Testis (tissue), 3 donors: ENCODE results near the gene UBE2Z. TPM values are rescaled to one million over a fixed set of nuclear protein-coding genes. Genes with fewer than 3 reads are reported as not detected.

ENCODE experiments used
- DNase-seq: peaks from one replicate; pipeline ENCODE4 v3.0.0-alpha.2; 2019
- H3K27ac ChIP-seq, 2 donors: fragments of 200-600 bp; sonication (generic); one replicate each; pipeline ENCODE4 v1.5.1; 2019
- H3K27me3 ChIP-seq: fragments of 200-600 bp; sonication (generic); one replicate; pipeline ENCODE4 v1.5.1; 2019
- H3K36me3 ChIP-seq: fragments of 200-600 bp; sonication (generic); one replicate; pipeline ENCODE4 v1.5.1; 2017; ENCODE audit warnings: low read depth; ENCODE audit errors: missing control alignments
- H3K4me1 ChIP-seq: fragments of 200-600 bp; sonication (generic); one replicate; pipeline ENCODE4 v1.5.1; 2019
- H3K4me3 ChIP-seq, 2 donors: fragments of 200-600 bp; sonication (generic); one replicate each; pipeline ENCODE4 v1.5.1; 2017 to 2019
- H3K9me3 ChIP-seq: fragments of 200-600 bp; sonication (generic); one replicate; pipeline ENCODE4 v1.5.1; 2017
- CTCF ChIP-seq, 3 experiments: fragments of 450-650 bp in 2 of 3; fragments of 200-600 bp in 1 of 3; sonication (generic) in 1 of 3; IDR thresholded peaks; one replicate each; pipeline ENCODE4 v1.5.1; 2016 to 2019; ENCODE audit warnings: antibody characterized with exemption in 3 of 3, mild to moderate bottlenecking in 2 of 3, moderate library complexity in 1 of 3
- POLR2A ChIP-seq: fragments of 450-650 bp; IDR thresholded peaks from one replicate; pipeline ENCODE4 v1.6.1; 2017; ENCODE audit warnings: antibody characterized with exemption, mild to moderate bottlenecking, moderate library complexity
- WGBS, 2 donors: methylation state at CpG; one replicate each; pipeline ENCODE4 v1.1.5; 2018; 5-methylcytosine and 5-hydroxymethylcytosine counted together
- intact Hi-C: fragments of 100-400 bp; cut with DNase I; formaldehyde crosslinking; loops from one replicate; pipeline ENCODE4 v1.15.1; 2023; ENCODE audit warnings: low total_unique reads
- polyA plus RNA-seq: library from polyadenylated mRNA; stranded (reverse); fragments of 350-450 nt; fragmentation: Illumina TruSeq; extraction: RNeasy Lipid Tissue Mini Kit (QIAGEN cat#74804); gene quantifications from one replicate; pipeline ENCODE4 v1.2.3, GENCODE V29; 2014; ENCODE audit warnings: low read depth, low replicate concordance; ENCODE audit not compliant: insufficient read depth
- small RNA-seq, 2 donors: library from RNA; depleted of rRNA; stranded (forward); fragments of <200 nt; gene quantifications; one replicate each; pipeline ENCODE3, GENCODE V24; 2016
- total RNA-seq, 2 donors: library from RNA; depleted of rRNA; stranded (reverse); fragments of >200 nt; gene quantifications; one replicate each; pipeline ENCODE4 v1.2.3, GENCODE V29; 2016

UBE2Z gene
- total and polyA plus RNA-seq, 3 donors from 2014 or later, result 74.6 to 107 (median 82.3) TPM

DNA sequence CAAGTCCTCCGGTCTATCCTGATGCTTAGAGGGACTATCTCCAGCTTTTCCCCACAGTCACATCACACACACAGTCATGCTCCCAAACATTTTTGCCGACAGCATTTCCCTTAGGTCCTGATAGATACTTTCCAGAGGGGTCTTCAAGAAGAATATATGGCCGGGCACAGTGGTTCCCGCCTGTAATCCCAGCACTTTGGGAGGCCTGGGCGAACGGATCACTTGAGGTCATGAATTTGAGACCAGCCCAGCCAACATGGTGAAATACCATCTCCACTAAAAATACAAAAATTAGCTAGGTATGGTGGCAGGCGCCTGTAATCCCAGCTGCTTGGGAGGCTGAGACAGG, 64.5 kb downstream of the UBE2Z start:
- no peak for DNase-seq
- no peak for TF ChIP-seq POLR2A
- no peak for TF ChIP-seq CTCF (IDR thresholded peaks at IDR 0.05)
- no peak overlapping the region for H3K4me3 ChIP-seq
- H3K9me3 ChIP-seq, result no peaks in the 10 kb centered on the region
- H3K36me3 ChIP-seq, result no peaks in the 10 kb centered on the region
- intact Hi-C loops, result no loop called here
- H3K27me3 ChIP-seq, result no peaks in the 10 kb centered on the region
- WGBS, 2 donors, result 79 to 86% methylated on average over 7 of the region's 7 CpGs
- H3K27ac ChIP-seq, result no peak overlapping the region
- no peaks in the 10 kb centered on the region for H3K4me1 ChIP-seq

DNA sequence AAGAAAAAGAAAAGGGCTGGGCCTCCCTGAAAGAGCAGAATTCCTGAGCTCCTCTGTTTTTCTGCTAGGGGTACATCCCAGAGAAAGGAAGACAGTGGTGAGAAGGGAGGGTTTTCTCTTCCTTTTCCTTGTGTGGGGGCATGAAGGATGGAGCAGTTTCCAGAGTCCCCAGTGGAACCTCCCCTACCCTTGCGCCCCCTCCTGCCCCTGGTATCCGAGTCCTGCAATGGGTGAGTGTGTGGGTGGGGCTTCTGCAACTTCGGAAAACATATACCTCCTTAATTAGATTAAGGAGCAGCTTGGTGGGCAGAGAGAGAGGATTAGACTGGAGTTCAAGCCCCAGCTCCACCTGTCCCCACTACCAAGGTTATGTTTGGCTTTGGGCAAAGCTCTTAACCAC, 65.6 kb downstream of the UBE2Z start:
- H3K36me3 ChIP-seq, result no peaks in the 10 kb centered on the region
- TF ChIP-seq POLR2A, result no peak
- WGBS, 2 donors, result 47 to 58% methylated on average over 3 of the region's 3 CpGs

More for the DNA sequence above, 65.6 kb downstream of the UBE2Z start:
- Histone ChIP-seq H3K4me3 (no peak overlapping the region), H3K4me1 (no peaks in the 10 kb centered on the region), H3K9me3 (no peaks in the 10 kb centered on the region), H3K27me3 (no peaks in the 10 kb centered on the region), H3K27ac (no peak overlapping the region)
- intact Hi-C loops, result no loop called here
- no peak for DNase-seq

Small RNA genes within 50 kb of the gene (small RNA-seq; reads per million reads assigned to genes)
- gene AC068531.1 (0 reads per million in 2 donors), gene RF00263 (0 reads per million in 2 donors), gene RF01210 (0 reads per million in 2 donors), gene RNU1-42P (0 reads per million in 2 donors)

Other genes starting within 250 kb of the UBE2Z start
- gene PRAC1, start 185.9 kb upstream of the UBE2Z start, total RNA-seq, result not detected
- gene PRAC1, start 185.9 kb upstream of the UBE2Z start, polyA plus RNA-seq, result not detected
- 1 to 10 TPM; 2.6 to 3.2 TPM for gene PRAC2, start 185.2 kb upstream of the UBE2Z start, total RNA-seq
- 0.86 TPM for gene PRAC2, start 185.2 kb upstream of the UBE2Z start, polyA plus RNA-seq
- gene HOXB13, start 179.7 kb upstream of the UBE2Z start, total RNA-seq, result under 1 TPM in 1 of 2 donors, not detected in 1; 0.24 TPM
- gene HOXB13, start 179.7 kb upstream of the UBE2Z start, polyA plus RNA-seq, result not detected
- gene TTLL6, start 91.2 kb upstream of the UBE2Z start, total RNA-seq, result 10 to 100 TPM; 18.5 to 44.3 TPM
- gene TTLL6, start 91.2 kb upstream of the UBE2Z start, polyA plus RNA-seq, result 70.9 TPM
- gene CALCOCO2, start 77.4 kb upstream of the UBE2Z start, total RNA-seq, result 100 to 1,000 TPM; 117 to 153 TPM
- 351 TPM for gene CALCOCO2, start 77.4 kb upstream of the UBE2Z start, polyA plus RNA-seq
- 10 to 100 TPM; 59.9 to 62.6 TPM for gene ATP5MC1, start 15.6 kb upstream of the UBE2Z start, total RNA-seq
- gene ATP5MC1, start 15.6 kb upstream of the UBE2Z start, polyA plus RNA-seq, result 124 TPM
- gene SNF8, start 36.4 kb downstream of the UBE2Z start, total RNA-seq, result 100 to 1,000 TPM in 1 of 2 donors, 10 to 100 TPM in 1; 71.9 to 100 TPM
- gene SNF8, start 36.4 kb downstream of the UBE2Z start, polyA plus RNA-seq, result 123 TPM
- gene GIP, start 60.2 kb downstream of the UBE2Z start, total RNA-seq, result 1 to 10 TPM in 1 of 2 donors, not detected in 1; 1.3 TPM
- not detected for gene GIP, start 60.2 kb downstream of the UBE2Z start, polyA plus RNA-seq
- 10 to 100 TPM; 19.3 to 19.9 TPM for gene IGF2BP1, start 89.0 kb downstream of the UBE2Z start, total RNA-seq
- 10.4 TPM for gene IGF2BP1, start 89.0 kb downstream of the UBE2Z start, polyA plus RNA-seq
- under 1 TPM; 0.24 to 0.37 TPM for gene B4GALNT2, start 224.4 kb downstream of the UBE2Z start, total RNA-seq
- 0.69 TPM for gene B4GALNT2, start 224.4 kb downstream of the UBE2Z start, polyA plus RNA-seq